HEK293 (cell line): ENCODE measurements around the gene MEI4.

Experiments used
- CTCF ChIA-PET: fragments of 350-600 bp; formaldehyde crosslinking; extraction: SDS; loops from one replicate; lab custom pipeline; 2021; ENCODE audit warnings: antibody characterized with exemption; lab: Yijun Ruan, JAX
- POLR2A ChIA-PET: fragments of 300-600 bp; formaldehyde crosslinking; extraction: SDS; loops from one replicate; lab custom pipeline; 2020; ENCODE audit warnings: antibody characterized with exemption, inconsistent platforms; lab: Yijun Ruan, JAX
- H3K27ac ChIP-seq: fragments of 200-500 bp; sonication (Bioruptor generic); 2 replicates; pipeline ENCODE4 v1.5.1; 2014; ENCODE audit warnings: low read depth, low read length, control low read depth, inconsistent platforms; ENCODE audit errors: extremely low read depth
- H3K36me3 ChIP-seq, 2 experiments: fragments of 200-500 bp in 1 of 2; sonication (Bioruptor generic) in 1 of 2; 1 replicate in 1 of 2; 2 replicates in 1 of 2; pipeline ENCODE4 v1.5.1; 2014 to 2017; ENCODE audit warnings: inconsistent platforms in 2 of 2, low read length in 2 of 2; ENCODE audit not compliant: control insufficient read depth in 2 of 2, insufficient read depth in 1 of 2
- H3K4me1 ChIP-seq: fragments of 200-500 bp; sonication (Bioruptor generic); 2 replicates; pipeline ENCODE4 v1.5.1; 2014; ENCODE audit warnings: mild to moderate bottlenecking, low read length, inconsistent platforms; ENCODE audit not compliant: control insufficient read depth, insufficient read depth
- H3K4me3 ChIP-seq: 2 replicates; pipeline ENCODE4 v1.5.1; 2011; ENCODE audit warnings: low read depth, mild to moderate bottlenecking, control low read depth, low read length, moderate library complexity
- H3K9me3 ChIP-seq: fragments of 200-500 bp; sonication (Bioruptor generic); 2 replicates; pipeline ENCODE4 v1.5.1; 2014; ENCODE audit warnings: low read depth, low read length, inconsistent platforms; ENCODE audit not compliant: control insufficient read depth, insufficient read depth
- ATF2 ChIP-seq: fragments of 450-650 bp; formaldehyde crosslinking; IDR thresholded peaks from 2 replicates; pipeline ENCODE4 v1.5.1; 2016; ENCODE audit warnings: missing biosample characterization, missing genetic modification characterization, low read depth
- EGR2 ChIP-seq: fragments of 450-650 bp; formaldehyde crosslinking; IDR thresholded peaks from 2 replicates; pipeline ENCODE4 v1.5.1; 2016; ENCODE audit warnings: low read depth, missing biosample characterization, missing genetic modification characterization
- GLIS2 ChIP-seq: fragments of 450-650 bp; formaldehyde crosslinking; IDR thresholded peaks from 2 replicates; pipeline ENCODE4 v1.5.1; 2016; ENCODE audit warnings: missing biosample characterization, missing genetic modification characterization
- PRDM1 ChIP-seq: fragments of 450-650 bp; formaldehyde crosslinking; IDR thresholded peaks from 2 replicates; pipeline ENCODE4; 2016; ENCODE audit warnings: missing biosample characterization, missing genetic modification characterization
- PRDM4 ChIP-seq: fragments of 450-650 bp; formaldehyde crosslinking; IDR thresholded peaks from 2 replicates; pipeline ENCODE4 v1.5.1; 2017; ENCODE audit warnings: missing biosample characterization, missing genetic modification characterization
- ZFP69B ChIP-seq: fragments of 450-650 bp; formaldehyde crosslinking; IDR thresholded peaks from 2 replicates; pipeline ENCODE4 v1.5.1; 2016; ENCODE audit warnings: missing biosample characterization, missing genetic modification characterization
- ZNF138 ChIP-seq: fragments of 450-650 bp; formaldehyde crosslinking; IDR thresholded peaks from 2 replicates; pipeline ENCODE4 v1.5.1; 2016; ENCODE audit warnings: missing biosample characterization, missing genetic modification characterization, borderline replicate concordance
- ZNF140 ChIP-seq: fragments of 450-650 bp; formaldehyde crosslinking; IDR thresholded peaks from 2 replicates; pipeline ENCODE4 v1.5.1; 2016; ENCODE audit warnings: missing biosample characterization, missing genetic modification characterization
- ZNF24 ChIP-seq: fragments of 450-650 bp; formaldehyde crosslinking; IDR thresholded peaks from 2 replicates; pipeline ENCODE4 v1.5.1; 2016; ENCODE audit warnings: missing biosample characterization, missing genetic modification characterization
- ZNF473 ChIP-seq: fragments of 450-650 bp; formaldehyde crosslinking; IDR thresholded peaks from 2 replicates; pipeline ENCODE4 v1.5.1; 2017; ENCODE audit warnings: missing biosample characterization, missing genetic modification characterization
- ZNF514 ChIP-seq: fragments of 450-650 bp; formaldehyde crosslinking; IDR thresholded peaks from 2 replicates; pipeline ENCODE4 v1.5.1; 2016; ENCODE audit warnings: missing biosample characterization, missing genetic modification characterization
- ZNF518A ChIP-seq: fragments of 450-650 bp; formaldehyde crosslinking; conservative IDR thresholded peaks from 2 replicates; pipeline ENCODE4 v1.5.1; 2016; ENCODE audit warnings: low read depth, missing biosample characterization, missing genetic modification characterization
- ZNF624 ChIP-seq: fragments of 450-650 bp; formaldehyde crosslinking; IDR thresholded peaks from 2 replicates; pipeline ENCODE4 v1.5.1; 2017; ENCODE audit warnings: missing biosample characterization, missing genetic modification characterization
- ZNF660 ChIP-seq: fragments of 450-650 bp; IDR thresholded peaks from 2 replicates; pipeline ENCODE4 v1.5.1; 2018; ENCODE audit warnings: missing biosample characterization, mild to moderate bottlenecking, missing genetic modification characterization
- ZNF830 ChIP-seq: fragments of 450-650 bp; IDR thresholded peaks from 2 replicates; pipeline ENCODE4 v1.5.0; 2018; ENCODE audit warnings: missing biosample characterization, missing genetic modification characterization, low read depth, mild to moderate bottlenecking, moderate library complexity
- ZSCAN18 ChIP-seq: fragments of 450-650 bp; formaldehyde crosslinking; IDR thresholded peaks from 2 replicates; pipeline ENCODE4 v1.5.1; 2016; ENCODE audit warnings: missing biosample characterization, missing genetic modification characterization

The MEI4 gene

GRCh38 chr6:77609106-77609505 lies 43.7 kb upstream of the MEI4 start:
- H3K27ac ChIP-seq: no peak overlapping the region
- ChIA-PET POLR2A (no interaction called here), CTCF (interaction anchor here (0.6 to 1.4 kb wide), 2 partner anchors 11 to 1947 kb away, joined by 3 to 8 read pairs; no protein-coding TSS in a partner anchor)
- H3K4me1 ChIP-seq: no peaks in the 10 kb centered on the region
- H3K9me3 ChIP-seq: no peaks in the 10 kb centered on the region
- no peaks in the 10 kb centered on the region for H3K36me3 ChIP-seq
- no peak overlapping the region for H3K4me3 ChIP-seq
- TF ChIP-seq GLIS2 (tag by site-specific recombination) (no peak), EGR2 (tag by site-specific recombination) (no peak), PRDM1 (tag by site-specific recombination) (no peak), ZNF138 (no peak), PRDM4 (tag by site-specific recombination) (no peak), ZNF830 (no peak), ZNF140 (tag by site-specific recombination) (no peak)
- TF ChIP-seq, all 188 proteins: peak for 0

GRCh38 chr6:77619114-77619513 lies 33.7 kb upstream of the MEI4 start:
- ChIA-PET POLR2A (no interaction called here), CTCF (interaction anchor here (0.6 to 2.8 kb wide), 15 partner anchors 10 to 1217 kb away, joined by 3 to 11 read pairs (median 6); no protein-coding TSS in a partner anchor)
- Histone ChIP-seq H3K36me3 (no peaks in the 10 kb centered on the region), H3K9me3 (no peaks in the 10 kb centered on the region), H3K4me1 (no peaks in the 10 kb centered on the region), H3K27ac (no peak overlapping the region), H3K4me3 (no peak overlapping the region)
- no peak for TF ChIP-seq ZNF518A (tag by site-specific recombination)
- TF ChIP-seq ZNF660 (tag by site-specific recombination): no peak
- no peak for TF ChIP-seq ZNF514
- TF ChIP-seq GLIS2 (tag by site-specific recombination): no peak
- TF ChIP-seq ZSCAN18 (tag by site-specific recombination): no peak
- TF ChIP-seq ZNF473 (tag by site-specific recombination): no peak
- TF ChIP-seq ZFP69B (tag by site-specific recombination): no peak
- TF ChIP-seq ZNF624 (tag by site-specific recombination): no peak
- no peak for TF ChIP-seq ATF2 (tag by site-specific recombination)
- no peak for TF ChIP-seq ZNF24 (tag by site-specific recombination)
